Measurements from ENCODE around the gene TBC1D22B. TPM values are rescaled to one million over a fixed set of nuclear protein-coding genes. Genes with fewer than 3 reads are reported as not detected.

Gene TBC1D22B
- total and polyA plus RNA-seq, 2 donors = 7.7 to 8.8 TPM

DNA sequence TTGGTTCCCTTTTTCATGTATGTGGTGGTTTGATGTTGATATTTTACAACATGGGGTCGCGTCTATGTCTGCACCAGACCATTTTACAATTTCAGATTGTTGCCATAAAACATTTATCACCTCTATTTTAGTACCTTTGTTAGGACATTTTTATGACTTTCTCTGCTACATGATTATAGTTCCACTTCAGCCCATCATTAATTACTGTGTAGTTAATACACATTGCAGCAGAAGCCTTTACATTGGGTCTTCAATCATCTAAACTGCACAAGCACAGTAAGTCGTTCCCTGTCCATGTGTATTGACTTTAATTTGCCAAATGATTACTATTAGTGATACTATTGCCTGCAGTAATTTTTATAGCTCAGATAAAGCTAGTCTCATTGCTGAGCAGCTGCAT lies 16.1 kb downstream of the TBC1D22B start:
- WGBS = 98% methylated on average over 3 of the region's 3 CpGs

GRCh38 chr6:37275350-37275749 lies 17.8 kb downstream of the TBC1D22B start:
- peaks cover 14 to 24% of the 10 kb centered on the region in 2 donors for H3K36me3 ChIP-seq (ENCODE audit: control insufficient read depth in 2 of 2, insufficient read depth in 2 of 2, low read length in 1 of 2)
- peak overlapping the region in 1 of 2 donors; percentile 71 for H3K27ac ChIP-seq (ENCODE audit: low read depth in 1 of 2, low read length in 1 of 2)
- H3K4me1 ChIP-seq (ENCODE audit: control insufficient read depth in 2 of 2, insufficient read depth in 2 of 2, low read length in 2 of 2) = peaks cover 45 to 78% of the 10 kb centered on the region in 2 donors
- 96% methylated on average over 1 of the region's 1 CpG for WGBS
- H3K27me3 ChIP-seq (ENCODE audit: control insufficient read depth in 2 of 2, insufficient read depth in 1 of 2, low read length in 1 of 2) = no peaks in the 10 kb centered on the region
- no peak overlapping the region for H3K4me3 ChIP-seq (ENCODE audit: low read length in 2 of 2)
- no peaks in the 10 kb centered on the region for H3K9me3 ChIP-seq (ENCODE audit: control insufficient read depth in 2 of 2, insufficient read depth in 1 of 2, low read length in 1 of 2)
- no peak for DNase-seq (ENCODE audit: low read depth in 6 of 9, low spot score in 9 of 9)

More for the DNA sequence above, 16.1 kb downstream of the TBC1D22B start:
- Histone ChIP-seq H3K27ac (ENCODE audit: low read depth in 1 of 2, low read length in 1 of 2) (peak overlapping the region in 1 of 2 donors; percentile 80), H3K4me1 (ENCODE audit: control insufficient read depth in 2 of 2, insufficient read depth in 2 of 2, low read length in 2 of 2) (peaks cover 33 to 62% of the 10 kb centered on the region in 2 donors), H3K27me3 (ENCODE audit: control insufficient read depth in 2 of 2, insufficient read depth in 1 of 2, low read length in 1 of 2) (no peaks in the 10 kb centered on the region), H3K9me3 (ENCODE audit: control insufficient read depth in 2 of 2, insufficient read depth in 1 of 2, low read length in 1 of 2) (no peaks in the 10 kb centered on the region), H3K4me3 (ENCODE audit: low read length in 2 of 2) (no peak overlapping the region), H3K36me3 (ENCODE audit: control insufficient read depth in 2 of 2, insufficient read depth in 2 of 2, low read length in 1 of 2) (peaks cover 7 to 19% of the 10 kb centered on the region in 2 donors)
- no peak for DNase-seq (ENCODE audit: low read depth in 6 of 9, low spot score in 9 of 9)

DNA sequence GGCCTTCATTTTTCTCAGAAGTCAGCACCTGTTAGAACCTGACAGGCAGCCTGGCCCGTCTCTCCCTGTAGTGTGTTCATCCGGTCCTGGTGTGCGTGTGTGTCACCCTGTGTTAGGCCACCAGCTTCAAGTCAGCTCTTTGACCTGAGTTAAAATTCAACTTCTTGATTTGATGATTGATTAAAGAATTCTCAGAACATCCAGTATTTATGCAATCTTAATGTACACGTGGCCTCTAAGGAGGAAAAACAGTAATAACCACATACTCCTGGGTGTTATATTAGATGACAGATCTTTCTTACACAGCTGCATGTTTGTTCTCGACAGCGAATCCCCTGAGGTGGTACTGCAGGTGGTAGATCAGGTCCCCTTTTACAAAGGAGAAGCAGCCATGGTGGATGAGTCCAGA lies 19.4 kb downstream of the TBC1D22B start:
- H3K27me3 ChIP-seq (ENCODE audit: control insufficient read depth in 2 of 2, insufficient read depth in 1 of 2, low read length in 1 of 2) = no peaks in the 10 kb centered on the region
- peaks cover 17 to 20% of the 10 kb centered on the region in 2 donors for H3K36me3 ChIP-seq (ENCODE audit: control insufficient read depth in 2 of 2, insufficient read depth in 2 of 2, low read length in 1 of 2)
- H3K4me1 ChIP-seq (ENCODE audit: control insufficient read depth in 2 of 2, insufficient read depth in 2 of 2, low read length in 2 of 2) = peaks cover 51 to 90% of the 10 kb centered on the region in 2 donors
- no peak overlapping the region for H3K4me3 ChIP-seq (ENCODE audit: low read length in 2 of 2)
- peak overlapping the region; percentile 76 to 94 for H3K27ac ChIP-seq (ENCODE audit: low read depth in 1 of 2, low read length in 1 of 2)
- peak; percentile 61 to 92 (median 79) for DNase-seq (ENCODE audit: low read depth in 6 of 9, low spot score in 9 of 9)
- WGBS = 8% methylated on average over 6 of the region's 6 CpGs
- no peaks in the 10 kb centered on the region for H3K9me3 ChIP-seq (ENCODE audit: control insufficient read depth in 2 of 2, insufficient read depth in 1 of 2, low read length in 1 of 2)

DNA sequence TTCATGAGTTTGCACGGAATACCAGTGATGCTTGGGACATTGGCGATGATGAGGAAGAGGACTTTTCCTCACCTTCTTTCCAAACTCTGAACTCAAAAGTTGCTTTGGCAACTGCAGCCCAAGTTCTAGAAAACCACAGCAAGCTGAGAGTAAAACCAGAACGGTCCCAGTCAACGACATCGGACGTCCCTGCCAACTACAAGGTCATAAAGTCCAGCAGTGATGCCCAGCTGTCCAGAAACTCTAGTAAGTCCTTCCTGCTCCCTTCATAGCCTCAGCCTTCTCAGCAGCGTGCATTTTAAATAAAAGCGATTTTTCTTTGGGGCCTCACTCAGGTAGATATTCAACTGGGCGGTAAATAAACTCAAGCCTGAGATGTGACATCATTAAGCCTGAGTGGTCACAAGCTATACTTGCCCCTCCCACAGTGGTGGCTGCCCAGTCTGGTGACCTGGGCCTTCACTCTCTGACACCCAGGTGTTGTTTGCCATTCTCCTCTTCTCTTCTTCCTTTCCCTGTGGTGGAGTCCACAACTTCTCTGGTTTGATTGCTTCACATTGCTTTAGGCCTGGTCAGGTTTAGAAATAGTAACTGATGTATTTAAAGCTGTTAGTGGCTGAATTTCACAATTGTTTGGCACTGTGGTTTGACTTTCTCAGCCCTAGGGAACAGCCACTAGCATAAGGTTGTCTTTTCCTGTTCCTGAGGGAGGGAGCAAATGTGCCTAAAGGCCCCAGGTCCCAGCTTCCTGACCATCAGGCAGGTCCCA lies 22.0 kb downstream of the TBC1D22B start:
- Histone ChIP-seq H3K36me3 (ENCODE audit: control insufficient read depth in 2 of 2, insufficient read depth in 2 of 2, low read length in 1 of 2) (peaks cover 38 to 45% of the 10 kb centered on the region in 2 donors), H3K4me1 (ENCODE audit: control insufficient read depth in 2 of 2, insufficient read depth in 2 of 2, low read length in 2 of 2) (peaks cover 45 to 91% of the 10 kb centered on the region in 2 donors), H3K27me3 (ENCODE audit: control insufficient read depth in 2 of 2, insufficient read depth in 1 of 2, low read length in 1 of 2) (no peaks in the 10 kb centered on the region), H3K4me3 (ENCODE audit: low read length in 2 of 2) (no peak overlapping the region), H3K27ac (ENCODE audit: low read depth in 1 of 2, low read length in 1 of 2) (peak overlapping the region in 1 of 2 donors; percentile 55), H3K9me3 (ENCODE audit: control insufficient read depth in 2 of 2, insufficient read depth in 1 of 2, low read length in 1 of 2) (no peaks in the 10 kb centered on the region)
- no peak for DNase-seq (ENCODE audit: low read depth in 6 of 9, low spot score in 9 of 9)
- 95% methylated on average over 9 of the region's 9 CpGs for WGBS

GRCh38 chr6:37280162-37280887 lies 22.8 kb downstream of the TBC1D22B start:
- Histone ChIP-seq H3K27ac (ENCODE audit: low read depth in 1 of 2, low read length in 1 of 2) (peak overlapping the region in 1 of 2 donors; percentile 55), H3K4me3 (ENCODE audit: low read length in 2 of 2) (no peak overlapping the region), H3K27me3 (ENCODE audit: control insufficient read depth in 2 of 2, insufficient read depth in 1 of 2, low read length in 1 of 2) (no peaks in the 10 kb centered on the region), H3K4me1 (ENCODE audit: control insufficient read depth in 2 of 2, insufficient read depth in 2 of 2, low read length in 2 of 2) (peaks cover 40 to 90% of the 10 kb centered on the region in 2 donors), H3K9me3 (ENCODE audit: control insufficient read depth in 2 of 2, insufficient read depth in 1 of 2, low read length in 1 of 2) (no peaks in the 10 kb centered on the region), H3K36me3 (ENCODE audit: control insufficient read depth in 2 of 2, insufficient read depth in 2 of 2, low read length in 1 of 2) (peaks cover 43 to 53% of the 10 kb centered on the region in 2 donors)
- DNase-seq (ENCODE audit: low read depth in 6 of 9, low spot score in 9 of 9) = no peak
- 86% methylated on average over 8 of the region's 8 CpGs for WGBS

- H3K27me3 ChIP-seq (ENCODE audit: control insufficient read depth in 2 of 2, insufficient read depth in 1 of 2, low read length in 1 of 2) = no peaks in the 10 kb centered on the region
- WGBS = 97% methylated on average over 2 of the region's 2 CpGs
- no peak overlapping the region for H3K4me3 ChIP-seq (ENCODE audit: low read length in 2 of 2)
- no peaks in the 10 kb centered on the region for H3K9me3 ChIP-seq (ENCODE audit: control insufficient read depth in 2 of 2, insufficient read depth in 1 of 2, low read length in 1 of 2)
- H3K27ac ChIP-seq (ENCODE audit: low read depth in 1 of 2, low read length in 1 of 2) = no peak overlapping the region
- H3K4me1 ChIP-seq (ENCODE audit: control insufficient read depth in 2 of 2, insufficient read depth in 2 of 2, low read length in 2 of 2) = peaks cover 29 to 75% of the 10 kb centered on the region in 2 donors
- H3K36me3 ChIP-seq (ENCODE audit: control insufficient read depth in 2 of 2, insufficient read depth in 2 of 2, low read length in 1 of 2) = peaks cover 43 to 68% of the 10 kb centered on the region in 2 donors
- no peak for DNase-seq (ENCODE audit: low read depth in 6 of 9, low spot score in 9 of 9)
These were observed 24.8 kb downstream of the TBC1D22B start for GRCh38 chr6:37282371-37282770.

DNA sequence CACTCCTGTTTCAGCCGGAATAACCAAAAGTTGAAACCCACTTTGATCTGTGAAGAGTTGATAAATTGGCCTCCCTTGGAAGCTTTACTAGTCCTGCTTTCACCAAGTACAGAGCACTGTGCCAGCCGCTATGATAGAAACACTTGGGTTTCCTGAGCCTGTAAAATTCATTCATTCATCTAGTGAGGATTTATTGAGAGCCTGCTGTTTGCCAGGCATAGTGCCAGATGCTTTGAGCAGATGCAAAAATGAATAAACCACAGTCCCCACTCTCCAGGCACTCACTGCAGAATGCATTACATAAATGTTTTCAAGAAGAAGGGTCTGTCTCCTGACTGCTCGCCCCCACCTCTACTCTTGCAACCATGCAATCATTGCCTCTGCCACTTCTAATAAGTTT lies 25.7 kb downstream of the TBC1D22B start:
- Histone ChIP-seq H3K9me3 (ENCODE audit: control insufficient read depth in 2 of 2, insufficient read depth in 1 of 2, low read length in 1 of 2) (no peaks in the 10 kb centered on the region), H3K4me1 (ENCODE audit: control insufficient read depth in 2 of 2, insufficient read depth in 2 of 2, low read length in 2 of 2) (peaks cover 21 to 69% of the 10 kb centered on the region in 2 donors), H3K36me3 (ENCODE audit: control insufficient read depth in 2 of 2, insufficient read depth in 2 of 2, low read length in 1 of 2) (peaks cover 43 to 77% of the 10 kb centered on the region in 2 donors), H3K4me3 (ENCODE audit: low read length in 2 of 2) (no peak overlapping the region), H3K27me3 (ENCODE audit: control insufficient read depth in 2 of 2, insufficient read depth in 1 of 2, low read length in 1 of 2) (no peaks in the 10 kb centered on the region), H3K27ac (ENCODE audit: low read depth in 1 of 2, low read length in 1 of 2) (no peak overlapping the region)
- WGBS = 64% methylated on average over 3 of the region's 3 CpGs
- DNase-seq (ENCODE audit: low read depth in 6 of 9, low spot score in 9 of 9) = no peak

- H3K27me3 ChIP-seq (ENCODE audit: control insufficient read depth in 2 of 2, insufficient read depth in 1 of 2, low read length in 1 of 2) = no peaks in the 10 kb centered on the region
- H3K36me3 ChIP-seq (ENCODE audit: control insufficient read depth in 2 of 2, insufficient read depth in 2 of 2, low read length in 1 of 2) = peaks cover 43 to 80% of the 10 kb centered on the region in 2 donors
- H3K4me3 ChIP-seq (ENCODE audit: low read length in 2 of 2) = no peak overlapping the region
- H3K9me3 ChIP-seq (ENCODE audit: control insufficient read depth in 2 of 2, insufficient read depth in 1 of 2, low read length in 1 of 2) = no peaks in the 10 kb centered on the region
- WGBS = 97% methylated on average over 3 of the region's 3 CpGs
- H3K27ac ChIP-seq (ENCODE audit: low read depth in 1 of 2, low read length in 1 of 2) = no peak overlapping the region
- DNase-seq (ENCODE audit: low read depth in 6 of 9, low spot score in 9 of 9) = no peak
- peaks cover 18 to 69% of the 10 kb centered on the region in 2 donors for H3K4me1 ChIP-seq (ENCODE audit: control insufficient read depth in 2 of 2, insufficient read depth in 2 of 2, low read length in 2 of 2)
These were observed 26.1 kb downstream of the TBC1D22B start for GRCh38 chr6:37283671-37284151.

GRCh38 chr6:37284781-37285180 lies 27.2 kb downstream of the TBC1D22B start:
- H3K9me3 ChIP-seq (ENCODE audit: control insufficient read depth in 2 of 2, insufficient read depth in 1 of 2, low read length in 1 of 2) = no peaks in the 10 kb centered on the region
- H3K27me3 ChIP-seq (ENCODE audit: control insufficient read depth in 2 of 2, insufficient read depth in 1 of 2, low read length in 1 of 2) = no peaks in the 10 kb centered on the region
- H3K4me1 ChIP-seq (ENCODE audit: control insufficient read depth in 2 of 2, insufficient read depth in 2 of 2, low read length in 2 of 2) = peaks cover 19 to 69% of the 10 kb centered on the region in 2 donors
- WGBS = 99% methylated on average over 4 of the region's 4 CpGs
- H3K27ac ChIP-seq (ENCODE audit: low read depth in 1 of 2, low read length in 1 of 2) = no peak overlapping the region
- DNase-seq (ENCODE audit: low read depth in 6 of 9, low spot score in 9 of 9) = no peak
- H3K4me3 ChIP-seq (ENCODE audit: low read length in 2 of 2) = no peak overlapping the region
- H3K36me3 ChIP-seq (ENCODE audit: control insufficient read depth in 2 of 2, insufficient read depth in 2 of 2, low read length in 1 of 2) = peaks cover 39 to 69% of the 10 kb centered on the region in 2 donors
